ENCODE results near the gene STARD5. TPM values are rescaled to one million over a fixed set of nuclear protein-coding genes. Genes with fewer than 3 reads are reported as not detected.

The STARD5 gene
- total RNA-seq, 2 donors from 2014 or later, result 1.3 to 9.6 TPM

- DNase-seq (peak in 3 of 4 donors; percentile 27 to 38 (median 28)), ATAC-seq (peak; percentile 54)
- peak overlapping the region in 2 of 4 donors; percentile 9 to 31 for H3K27ac ChIP-seq
- WGBS, 2 donors, result 37 to 42% methylated on average over 8 of the region's 8 CpGs
- intact Hi-C loops (cut with DNase I), result no loop called here
- H3K4me3 ChIP-seq, result no peak overlapping the region
- TF ChIP-seq, protein P1, sequence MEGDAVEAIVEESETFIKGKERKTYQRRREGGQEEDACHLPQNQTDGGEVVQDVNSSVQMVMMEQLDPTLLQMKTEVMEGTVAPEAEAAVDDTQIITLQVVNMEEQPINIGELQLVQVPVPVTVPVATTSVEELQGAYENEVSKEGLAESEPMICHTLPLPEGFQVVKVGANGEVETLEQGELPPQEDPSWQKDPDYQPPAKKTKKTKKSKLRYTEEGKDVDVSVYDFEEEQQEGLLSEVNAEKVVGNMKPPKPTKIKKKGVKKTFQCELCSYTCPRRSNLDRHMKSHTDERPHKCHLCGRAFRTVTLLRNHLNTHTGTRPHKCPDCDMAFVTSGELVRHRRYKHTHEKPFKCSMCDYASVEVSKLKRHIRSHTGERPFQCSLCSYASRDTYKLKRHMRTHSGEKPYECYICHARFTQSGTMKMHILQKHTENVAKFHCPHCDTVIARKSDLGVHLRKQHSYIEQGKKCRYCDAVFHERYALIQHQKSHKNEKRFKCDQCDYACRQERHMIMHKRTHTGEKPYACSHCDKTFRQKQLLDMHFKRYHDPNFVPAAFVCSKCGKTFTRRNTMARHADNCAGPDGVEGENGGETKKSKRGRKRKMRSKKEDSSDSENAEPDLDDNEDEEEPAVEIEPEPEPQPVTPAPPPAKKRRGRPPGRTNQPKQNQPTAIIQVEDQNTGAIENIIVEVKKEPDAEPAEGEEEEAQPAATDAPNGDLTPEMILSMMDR (IDR thresholded peaks at IDR 0.05), result no peak
- no peak for TF ChIP-seq POLR2A (IDR thresholded peaks at IDR 0.05)
- H3K27me3 ChIP-seq, result no peaks in the 10 kb centered on the region
- H3K36me3 ChIP-seq (replicated peaks in 1 of 2; ENCODE audit: insufficient read depth in 1 of 2, low read depth in 2 of 2), result no peaks in the 10 kb centered on the region
- peaks cover 10% of the 10 kb centered on the region for H3K4me1 ChIP-seq
- H3K9me3 ChIP-seq, result no peaks in the 10 kb centered on the region
Observed at GRCh38 chr15:81338170-81339007, 14.4 kb upstream of the STARD5 start.

DNA sequence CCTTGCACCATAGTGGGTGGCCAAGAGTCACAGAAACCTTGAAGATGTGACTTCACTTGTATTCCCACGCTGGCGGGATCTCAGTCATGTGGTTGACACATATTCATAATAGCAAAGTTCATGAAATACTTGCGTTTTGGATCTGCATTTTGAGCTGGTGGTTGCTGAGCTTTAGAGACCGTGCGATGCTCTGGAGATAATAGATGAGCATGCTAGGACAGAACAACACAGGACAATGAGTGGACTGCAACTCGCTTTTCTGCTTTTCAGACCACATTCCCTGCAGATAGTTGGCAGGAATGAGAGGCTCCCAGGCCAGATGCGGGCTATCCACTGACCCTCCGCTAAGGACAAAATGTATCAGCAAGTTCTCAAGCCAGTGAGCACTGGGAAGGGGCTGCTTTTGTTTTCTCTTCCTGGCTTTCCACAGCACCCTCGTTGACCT lies 13.8 kb upstream of the STARD5 start:
- H3K4me1 ChIP-seq, result peaks cover 10% of the 10 kb centered on the region
- H3K9me3 ChIP-seq, result no peaks in the 10 kb centered on the region
- H3K27ac ChIP-seq, result peak overlapping the region in 2 of 4 donors; percentile 9 to 31
- intact Hi-C loops (cut with DNase I), result no loop called here
- no peaks in the 10 kb centered on the region for H3K36me3 ChIP-seq (replicated peaks in 1 of 2; ENCODE audit: insufficient read depth in 1 of 2, low read depth in 2 of 2)
- ATAC-seq, result no peak
- WGBS, 2 donors, result 80% methylated on average over 9 of the region's 9 CpGs
- H3K4me3 ChIP-seq, result no peak overlapping the region
- no peak for DNase-seq
- TF ChIP-seq POLR2A (IDR thresholded peaks at IDR 0.05), result no peak
- TF ChIP-seq, protein P1 (IDR thresholded peaks at IDR 0.05), result no peak
- no peaks in the 10 kb centered on the region for H3K27me3 ChIP-seq

GRCh38 chr15:81337241-81337640 lies 13.3 kb upstream of the STARD5 start:
- Histone ChIP-seq H3K4me1 (peaks cover 10% of the 10 kb centered on the region), H3K36me3 (replicated peaks in 1 of 2; ENCODE audit: insufficient read depth in 1 of 2, low read depth in 2 of 2) (no peaks in the 10 kb centered on the region), H3K27me3 (no peaks in the 10 kb centered on the region), H3K4me3 (no peak overlapping the region), H3K9me3 (no peaks in the 10 kb centered on the region), H3K27ac (no peak overlapping the region)
- WGBS, 2 donors, result 89 to 90% methylated on average over 3 of the region's 3 CpGs
- intact Hi-C loops (cut with DNase I), result no loop called here
- DNase-seq (no peak), ATAC-seq (no peak)
- no peak for TF ChIP-seq POLR2A (IDR thresholded peaks at IDR 0.05)
- TF ChIP-seq, protein P1 (IDR thresholded peaks at IDR 0.05), result no peak

DNA sequence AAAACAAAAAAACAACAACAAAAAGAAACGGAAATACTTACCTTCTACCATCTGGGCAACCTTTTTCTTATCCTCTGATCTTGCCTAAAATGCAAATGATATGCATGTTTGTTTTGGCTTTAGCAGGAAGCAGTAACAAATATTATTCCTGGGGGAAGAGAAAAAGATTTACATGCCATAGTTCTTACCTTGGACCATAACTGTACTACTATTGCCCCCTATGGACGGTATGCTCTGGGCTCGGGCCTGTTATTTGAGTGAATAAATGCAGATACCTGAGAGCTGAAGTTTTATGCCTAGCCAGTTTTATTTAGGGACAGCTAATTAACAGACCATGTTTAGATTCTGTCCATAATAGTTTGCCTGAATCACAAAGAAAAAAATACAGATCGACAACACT lies 12.6 kb upstream of the STARD5 start:
- 83 to 92% methylated on average over 4 of the region's 4 CpGs for WGBS, 2 donors
- H3K36me3 ChIP-seq (replicated peaks in 1 of 2; ENCODE audit: insufficient read depth in 1 of 2, low read depth in 2 of 2), result no peaks in the 10 kb centered on the region

More for the DNA sequence above, 12.6 kb upstream of the STARD5 start:
- no peak overlapping the region for H3K27ac ChIP-seq
- H3K9me3 ChIP-seq, result no peaks in the 10 kb centered on the region
- TF ChIP-seq POLR2A (IDR thresholded peaks at IDR 0.05), result no peak
- TF ChIP-seq, protein P1 (IDR thresholded peaks at IDR 0.05), result peak in 1 of 7 experiments; percentile 20
- peaks cover 10% of the 10 kb centered on the region for H3K4me1 ChIP-seq
- intact Hi-C loops (cut with DNase I), result no loop called here
- H3K4me3 ChIP-seq, result no peak overlapping the region
- ATAC-seq (no peak), DNase-seq (no peak)
- no peaks in the 10 kb centered on the region for H3K27me3 ChIP-seq
